Gastrocnemius medialis (tissue), 4 donors: Measurements from ENCODE around the gene GRIK1.
"Not testable (repeated sequence)": the region's sequence is repeated elsewhere in the genome, so short reads cannot be mapped to it uniquely, and the experiment has no call there.

Experiments used
- POLR2A ChIP-seq, 2 donors: fragments of 450-650 bp; IDR thresholded peaks; one replicate each; pipeline ENCODE4 v1.6.1; 2017; ENCODE audit warnings: antibody characterized with exemption in 2 of 2, mild to moderate bottlenecking in 2 of 2, moderate library complexity in 2 of 2
- TF ChIP-seq, protein P1 (sequence below), 5 experiments: fragments of 450-650 bp in 3 of 5; fragments of 200-600 bp in 2 of 5; sonication (generic) in 2 of 5; IDR thresholded peaks in 4 of 5; conservative IDR thresholded peaks in 1 of 5; 1 replicate in 4 of 5; 2 replicates in 1 of 5; pipeline ENCODE4 v1.5.1; 2016 to 2019; ENCODE audit warnings: antibody characterized with exemption in 5 of 5, mild to moderate bottlenecking in 3 of 5, moderate library complexity in 3 of 5

DNA sequence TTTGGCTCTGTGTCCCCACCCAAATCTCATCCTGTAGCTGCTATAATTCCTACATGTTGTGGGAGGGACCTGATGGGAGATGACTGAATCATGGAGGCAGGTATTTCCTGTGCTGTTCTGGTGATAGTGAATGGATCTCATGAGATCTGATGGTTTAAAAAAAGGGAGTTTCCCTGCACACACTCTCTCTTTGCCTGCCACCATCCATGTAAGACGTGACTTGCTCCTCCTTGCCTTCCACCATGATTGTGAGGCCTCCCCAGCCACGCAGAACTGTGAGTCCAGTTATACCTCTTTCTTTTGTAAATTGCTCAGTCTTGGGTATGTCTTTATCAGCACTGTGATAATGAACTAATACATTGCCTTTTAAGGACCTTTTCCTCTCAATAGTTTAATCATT lies 18.2 kb upstream of the GRIK1 start:
- TF ChIP-seq, protein P1, sequence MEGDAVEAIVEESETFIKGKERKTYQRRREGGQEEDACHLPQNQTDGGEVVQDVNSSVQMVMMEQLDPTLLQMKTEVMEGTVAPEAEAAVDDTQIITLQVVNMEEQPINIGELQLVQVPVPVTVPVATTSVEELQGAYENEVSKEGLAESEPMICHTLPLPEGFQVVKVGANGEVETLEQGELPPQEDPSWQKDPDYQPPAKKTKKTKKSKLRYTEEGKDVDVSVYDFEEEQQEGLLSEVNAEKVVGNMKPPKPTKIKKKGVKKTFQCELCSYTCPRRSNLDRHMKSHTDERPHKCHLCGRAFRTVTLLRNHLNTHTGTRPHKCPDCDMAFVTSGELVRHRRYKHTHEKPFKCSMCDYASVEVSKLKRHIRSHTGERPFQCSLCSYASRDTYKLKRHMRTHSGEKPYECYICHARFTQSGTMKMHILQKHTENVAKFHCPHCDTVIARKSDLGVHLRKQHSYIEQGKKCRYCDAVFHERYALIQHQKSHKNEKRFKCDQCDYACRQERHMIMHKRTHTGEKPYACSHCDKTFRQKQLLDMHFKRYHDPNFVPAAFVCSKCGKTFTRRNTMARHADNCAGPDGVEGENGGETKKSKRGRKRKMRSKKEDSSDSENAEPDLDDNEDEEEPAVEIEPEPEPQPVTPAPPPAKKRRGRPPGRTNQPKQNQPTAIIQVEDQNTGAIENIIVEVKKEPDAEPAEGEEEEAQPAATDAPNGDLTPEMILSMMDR (IDR thresholded peaks at IDR 0.05 in 4 of 5, conservative IDR thresholded peaks at IDR 0.05 in 1 of 5) = not testable (repeated sequence)
- TF ChIP-seq POLR2A (IDR thresholded peaks at IDR 0.05) = not testable (repeated sequence)
